GM12874 (cell line): Measurements from ENCODE around the gene PPP1R13B.

Experiments
- CTCF ChIP-seq: IDR thresholded peaks from 2 replicates; pipeline ENCODE4 v1.5.1; 2011; ENCODE audit warnings: low read depth, mild to moderate bottlenecking, control low read depth, low read length, moderate library complexity; ENCODE audit not compliant: insufficient read depth

PPP1R13B gene

DNA sequence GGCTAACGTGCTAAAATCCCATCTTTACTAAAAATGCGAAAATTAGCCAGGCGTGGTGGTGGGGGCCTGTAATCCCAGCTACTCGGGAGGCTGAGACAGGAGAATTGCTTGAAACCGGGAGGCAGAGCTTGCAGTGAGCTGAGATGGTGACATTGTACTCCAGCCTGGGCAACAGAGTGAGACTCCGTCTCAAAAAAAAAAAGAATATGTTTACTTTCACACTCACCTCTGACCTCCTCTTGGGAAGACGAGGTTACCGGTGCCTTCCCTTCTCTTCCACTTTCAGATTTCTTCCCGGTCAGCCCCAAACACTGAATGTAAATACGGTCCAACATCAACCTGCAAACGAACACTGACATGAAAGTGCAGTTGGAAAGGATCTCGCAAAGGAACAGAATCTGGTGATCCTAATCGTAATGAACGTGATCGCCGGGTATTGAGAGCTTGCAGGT lies 31.8 kb upstream of the PPP1R13B start:
- no peak for TF ChIP-seq CTCF

DNA sequence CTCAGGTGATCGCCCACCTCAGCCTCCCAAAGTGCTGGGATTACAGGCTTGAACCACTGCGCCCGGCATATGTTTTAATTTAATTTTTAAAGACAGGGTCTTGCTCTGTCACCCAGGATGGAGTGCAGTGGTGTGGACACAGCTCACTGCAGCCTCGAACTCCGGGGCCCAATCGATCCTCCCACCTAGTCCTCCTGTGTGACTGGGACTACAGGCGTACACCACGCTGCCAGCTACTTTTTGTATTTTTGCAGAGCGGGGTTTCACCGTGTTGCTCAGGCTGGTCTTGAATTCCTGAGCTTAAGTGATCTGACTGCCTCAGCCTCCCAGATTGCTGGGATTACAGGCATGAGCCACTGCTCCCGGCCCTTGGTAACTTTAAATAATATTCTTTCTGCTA lies 30.8 kb upstream of the PPP1R13B start:
- TF ChIP-seq CTCF, result no peak

- TF ChIP-seq CTCF, result no peak
These were observed 27.6 kb upstream of the PPP1R13B start for GRCh38 chr14:103875010-103875409.

- TF ChIP-seq CTCF, result no peak
These were observed 25.2 kb upstream of the PPP1R13B start for GRCh38 chr14:103872481-103873113.

- TF ChIP-seq CTCF, result no peak
These were observed 24.5 kb upstream of the PPP1R13B start for GRCh38 chr14:103871596-103872480.

DNA sequence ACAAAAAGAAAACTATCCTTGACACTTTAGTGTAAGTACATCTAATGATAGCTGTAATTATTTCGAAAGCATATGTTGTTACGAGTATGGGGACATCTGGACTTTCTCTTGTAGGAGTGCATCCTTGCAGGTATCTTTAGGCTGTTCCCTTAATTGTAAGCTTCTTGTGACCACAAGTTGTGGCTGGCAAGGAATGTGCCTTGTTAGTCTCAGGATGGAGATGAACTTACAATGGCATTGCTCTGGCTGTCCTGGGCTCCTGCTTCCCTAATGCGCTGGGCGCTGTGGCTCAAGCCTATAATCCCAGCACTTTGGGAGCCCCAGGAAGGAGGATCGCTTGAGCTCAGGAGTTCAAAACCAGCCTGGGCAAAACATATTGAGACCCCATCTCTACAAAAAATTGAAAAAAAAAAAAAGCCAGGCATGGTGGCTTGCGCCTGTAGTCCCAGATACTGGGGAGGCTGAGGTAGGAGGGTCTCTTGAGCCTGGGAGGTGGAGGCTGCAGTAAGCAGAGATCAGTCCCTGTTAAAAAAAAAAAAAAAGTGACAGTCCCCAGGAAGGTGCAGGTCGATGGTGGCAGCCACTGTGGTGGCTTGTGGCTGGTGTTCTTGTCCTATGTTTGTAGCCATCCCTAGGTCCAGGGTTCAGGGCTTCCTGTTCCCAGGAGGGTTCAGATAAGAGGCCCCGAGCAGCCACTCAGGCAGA lies 23.7 kb upstream of the PPP1R13B start:
- no peak for TF ChIP-seq CTCF
